H1 (cell line): ENCODE data around the gene P4HA1. TPM values are rescaled to one million over a fixed set of nuclear protein-coding genes. Genes with fewer than 3 reads are reported as not detected.

Source experiments
- HDAC6 ChIP-seq: IDR thresholded peaks from one replicate; pipeline ENCODE4 v1.7.1; 2012; ENCODE audit warnings: low read depth, mild to moderate bottlenecking, inconsistent platforms, low read length, moderate library complexity
- polyA plus RNA-seq, 7 experiments: library from polyadenylated mRNA; depleted of rRNA in 3 of 7; stranded (reverse) in 5 of 7; unstranded in 2 of 7; fragments of >200 nt in 5 of 7; fragments of 200-250 nt in 2 of 7; gene quantifications; 1 replicate in 5 of 7; 2 replicates in 1 of 7; 4 replicates in 1 of 7; pipeline versions ENCODE4 v1.2.1 to v1.2.3, GENCODE V29; 2011 to 2013; ENCODE audit warnings: missing spikeins in 2 of 7, mixed read lengths in 2 of 7
- total RNA-seq: library from RNA; stranded (reverse); fragmentation: NEBNext Ultra II Directional; extraction: Animal tissue kit (Norgen Biotek cat#: 25700); gene quantifications from 2 replicates; pipeline ENCODE4 v1.2.1, GENCODE V29; 2021
- TF ChIP-seq, protein P1 (sequence below): fragments of 300-600 bp; sonication (generic); IDR thresholded peaks from 2 replicates; pipeline ENCODE4 v1.7.1; 2012; ENCODE audit warnings: low read length, moderate library complexity, mild to moderate bottlenecking, inconsistent platforms; ENCODE audit not compliant: insufficient replicate concordance

P4HA1 gene
- total and polyA plus RNA-seq, 2 of the 8 experiments (the other 6 are each of a cell fraction or from before 2014, with no cell fraction given): 12.0 to 25.7 TPM

DNA sequence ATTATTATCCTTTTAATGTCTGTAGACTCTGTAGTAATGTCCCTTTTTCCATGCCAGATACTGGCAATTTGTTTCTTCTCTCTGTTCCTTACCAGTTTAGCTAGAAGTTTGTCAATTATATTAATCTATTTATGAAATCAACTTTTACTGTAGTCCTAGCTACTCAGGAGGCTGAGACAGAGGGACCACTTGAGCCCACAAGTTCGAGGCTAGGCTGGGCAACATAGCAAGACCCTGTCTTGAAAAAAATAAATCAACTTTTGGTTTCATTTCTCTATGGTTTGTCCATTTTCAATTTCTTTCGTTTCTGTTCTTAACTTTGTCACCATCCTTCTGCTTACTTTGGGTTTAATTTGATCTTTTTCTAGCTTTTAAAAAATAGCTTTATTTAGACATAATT lies 99.6 kb downstream of the P4HA1 start (continued):
- TF ChIP-seq, protein P1, sequence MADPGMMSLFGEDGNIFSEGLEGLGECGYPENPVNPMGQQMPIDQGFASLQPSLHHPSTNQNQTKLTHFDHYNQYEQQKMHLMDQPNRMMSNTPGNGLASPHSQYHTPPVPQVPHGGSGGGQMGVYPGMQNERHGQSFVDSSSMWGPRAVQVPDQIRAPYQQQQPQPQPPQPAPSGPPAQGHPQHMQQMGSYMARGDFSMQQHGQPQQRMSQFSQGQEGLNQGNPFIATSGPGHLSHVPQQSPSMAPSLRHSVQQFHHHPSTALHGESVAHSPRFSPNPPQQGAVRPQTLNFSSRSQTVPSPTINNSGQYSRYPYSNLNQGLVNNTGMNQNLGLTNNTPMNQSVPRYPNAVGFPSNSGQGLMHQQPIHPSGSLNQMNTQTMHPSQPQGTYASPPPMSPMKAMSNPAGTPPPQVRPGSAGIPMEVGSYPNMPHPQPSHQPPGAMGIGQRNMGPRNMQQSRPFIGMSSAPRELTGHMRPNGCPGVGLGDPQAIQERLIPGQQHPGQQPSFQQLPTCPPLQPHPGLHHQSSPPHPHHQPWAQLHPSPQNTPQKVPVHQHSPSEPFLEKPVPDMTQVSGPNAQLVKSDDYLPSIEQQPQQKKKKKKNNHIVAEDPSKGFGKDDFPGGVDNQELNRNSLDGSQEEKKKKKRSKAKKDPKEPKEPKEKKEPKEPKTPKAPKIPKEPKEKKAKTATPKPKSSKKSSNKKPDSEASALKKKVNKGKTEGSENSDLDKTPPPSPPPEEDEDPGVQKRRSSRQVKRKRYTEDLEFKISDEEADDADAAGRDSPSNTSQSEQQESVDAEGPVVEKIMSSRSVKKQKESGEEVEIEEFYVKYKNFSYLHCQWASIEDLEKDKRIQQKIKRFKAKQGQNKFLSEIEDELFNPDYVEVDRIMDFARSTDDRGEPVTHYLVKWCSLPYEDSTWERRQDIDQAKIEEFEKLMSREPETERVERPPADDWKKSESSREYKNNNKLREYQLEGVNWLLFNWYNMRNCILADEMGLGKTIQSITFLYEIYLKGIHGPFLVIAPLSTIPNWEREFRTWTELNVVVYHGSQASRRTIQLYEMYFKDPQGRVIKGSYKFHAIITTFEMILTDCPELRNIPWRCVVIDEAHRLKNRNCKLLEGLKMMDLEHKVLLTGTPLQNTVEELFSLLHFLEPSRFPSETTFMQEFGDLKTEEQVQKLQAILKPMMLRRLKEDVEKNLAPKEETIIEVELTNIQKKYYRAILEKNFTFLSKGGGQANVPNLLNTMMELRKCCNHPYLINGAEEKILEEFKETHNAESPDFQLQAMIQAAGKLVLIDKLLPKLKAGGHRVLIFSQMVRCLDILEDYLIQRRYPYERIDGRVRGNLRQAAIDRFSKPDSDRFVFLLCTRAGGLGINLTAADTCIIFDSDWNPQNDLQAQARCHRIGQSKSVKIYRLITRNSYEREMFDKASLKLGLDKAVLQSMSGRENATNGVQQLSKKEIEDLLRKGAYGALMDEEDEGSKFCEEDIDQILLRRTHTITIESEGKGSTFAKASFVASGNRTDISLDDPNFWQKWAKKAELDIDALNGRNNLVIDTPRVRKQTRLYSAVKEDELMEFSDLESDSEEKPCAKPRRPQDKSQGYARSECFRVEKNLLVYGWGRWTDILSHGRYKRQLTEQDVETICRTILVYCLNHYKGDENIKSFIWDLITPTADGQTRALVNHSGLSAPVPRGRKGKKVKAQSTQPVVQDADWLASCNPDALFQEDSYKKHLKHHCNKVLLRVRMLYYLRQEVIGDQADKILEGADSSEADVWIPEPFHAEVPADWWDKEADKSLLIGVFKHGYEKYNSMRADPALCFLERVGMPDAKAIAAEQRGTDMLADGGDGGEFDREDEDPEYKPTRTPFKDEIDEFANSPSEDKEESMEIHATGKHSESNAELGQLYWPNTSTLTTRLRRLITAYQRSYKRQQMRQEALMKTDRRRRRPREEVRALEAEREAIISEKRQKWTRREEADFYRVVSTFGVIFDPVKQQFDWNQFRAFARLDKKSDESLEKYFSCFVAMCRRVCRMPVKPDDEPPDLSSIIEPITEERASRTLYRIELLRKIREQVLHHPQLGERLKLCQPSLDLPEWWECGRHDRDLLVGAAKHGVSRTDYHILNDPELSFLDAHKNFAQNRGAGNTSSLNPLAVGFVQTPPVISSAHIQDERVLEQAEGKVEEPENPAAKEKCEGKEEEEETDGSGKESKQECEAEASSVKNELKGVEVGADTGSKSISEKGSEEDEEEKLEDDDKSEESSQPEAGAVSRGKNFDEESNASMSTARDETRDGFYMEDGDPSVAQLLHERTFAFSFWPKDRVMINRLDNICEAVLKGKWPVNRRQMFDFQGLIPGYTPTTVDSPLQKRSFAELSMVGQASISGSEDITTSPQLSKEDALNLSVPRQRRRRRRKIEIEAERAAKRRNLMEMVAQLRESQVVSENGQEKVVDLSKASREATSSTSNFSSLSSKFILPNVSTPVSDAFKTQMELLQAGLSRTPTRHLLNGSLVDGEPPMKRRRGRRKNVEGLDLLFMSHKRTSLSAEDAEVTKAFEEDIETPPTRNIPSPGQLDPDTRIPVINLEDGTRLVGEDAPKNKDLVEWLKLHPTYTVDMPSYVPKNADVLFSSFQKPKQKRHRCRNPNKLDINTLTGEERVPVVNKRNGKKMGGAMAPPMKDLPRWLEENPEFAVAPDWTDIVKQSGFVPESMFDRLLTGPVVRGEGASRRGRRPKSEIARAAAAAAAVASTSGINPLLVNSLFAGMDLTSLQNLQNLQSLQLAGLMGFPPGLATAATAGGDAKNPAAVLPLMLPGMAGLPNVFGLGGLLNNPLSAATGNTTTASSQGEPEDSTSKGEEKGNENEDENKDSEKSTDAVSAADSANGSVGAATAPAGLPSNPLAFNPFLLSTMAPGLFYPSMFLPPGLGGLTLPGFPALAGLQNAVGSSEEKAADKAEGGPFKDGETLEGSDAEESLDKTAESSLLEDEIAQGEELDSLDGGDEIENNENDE: no peak
- TF ChIP-seq HDAC6: no peak
